ENCODE data around the gene FAM3B.

Gene FAM3B

DNA sequence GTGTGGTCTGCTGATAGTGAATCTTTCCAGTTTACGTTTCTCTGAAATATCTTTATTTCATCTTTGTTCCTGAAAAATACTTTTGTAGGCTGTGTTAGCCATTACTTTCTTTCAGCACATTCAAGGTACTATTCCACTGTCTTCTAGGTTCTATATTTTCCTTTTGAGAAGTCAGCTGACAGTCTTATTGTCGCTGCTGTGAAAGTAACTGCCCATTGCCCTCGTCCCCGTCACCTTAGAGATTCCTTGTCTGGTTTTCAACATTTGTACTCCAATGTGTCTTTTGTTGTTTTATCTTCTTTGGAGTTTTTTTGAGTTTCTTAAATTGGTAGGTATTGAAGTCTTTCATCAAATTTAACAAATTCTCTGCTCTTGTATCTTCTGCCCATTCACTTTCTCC, 25.4 kb downstream of the FAM3B start:
- no peak overlapping the region for H3K9ac ChIP-seq (ENCODE audit: low read length)
- H3K4me2 ChIP-seq (ENCODE audit: low read length): no peak overlapping the region
- no peak overlapping the region for H2BK120ac ChIP-seq (ENCODE audit: low read depth, low read length)
- H3K27ac ChIP-seq (ENCODE audit: low read depth, low read length): no peak overlapping the region
- WGBS (ENCODE audit: extremely low coverage, insufficient coverage, low lambda C conversion rate): no CpG with 5 or more reads among the region's 4 CpGs
- H3K27me3 ChIP-seq (ENCODE audit: insufficient read depth, low read length, poor library complexity): no peaks in the 10 kb centered on the region
- H3K18ac ChIP-seq (ENCODE audit: low read length): no peak overlapping the region
- no peak overlapping the region for H3K4me3 ChIP-seq (ENCODE audit: low read length)
- H2BK15ac ChIP-seq (replicated peaks; ENCODE audit: low read depth): no peak overlapping the region
- no peak overlapping the region for H4K8ac ChIP-seq (ENCODE audit: low read depth, low read length)
- no peak overlapping the region for H4K5ac ChIP-seq (ENCODE audit: low read length)
- no peaks in the 10 kb centered on the region for H3K79me2 ChIP-seq (ENCODE audit: control insufficient read depth, insufficient read depth, low read length)
- H3K56ac ChIP-seq (ENCODE audit: low read length): no peak overlapping the region
- no peak for DNase-seq
- no peaks in the 10 kb centered on the region for H3K79me1 ChIP-seq (ENCODE audit: low read length)
- H2BK5ac ChIP-seq (ENCODE audit: low read length): no peak overlapping the region
- H3K36me3 ChIP-seq (ENCODE audit: control insufficient read depth, insufficient read depth, low read length): no peaks in the 10 kb centered on the region
- H3K4ac ChIP-seq (ENCODE audit: low read depth, low read length): no peak overlapping the region
- H2AK5ac ChIP-seq (ENCODE audit: low read length): no peak overlapping the region
- H3K4me1 ChIP-seq (ENCODE audit: control insufficient read depth, low read depth, low read length): no peaks in the 10 kb centered on the region
- H3K23ac ChIP-seq (ENCODE audit: low read length): no peak overlapping the region

- H3K27ac ChIP-seq (ENCODE audit: low read depth, low read length): no peak overlapping the region
- H3K23ac ChIP-seq (ENCODE audit: low read length): no peak overlapping the region
- H3K4me3 ChIP-seq (ENCODE audit: low read length): no peak overlapping the region
- H3K79me2 ChIP-seq (ENCODE audit: control insufficient read depth, insufficient read depth, low read length): no peaks in the 10 kb centered on the region
- H2AK5ac ChIP-seq (ENCODE audit: low read length): no peak overlapping the region
- WGBS (ENCODE audit: extremely low coverage, insufficient coverage, low lambda C conversion rate): no CpG with 5 or more reads among the region's 9 CpGs
- no peaks in the 10 kb centered on the region for H3K36me3 ChIP-seq (ENCODE audit: control insufficient read depth, insufficient read depth, low read length)
- no peak overlapping the region for H3K9ac ChIP-seq (ENCODE audit: low read length)
- DNase-seq: no peak
- no peak overlapping the region for H4K5ac ChIP-seq (ENCODE audit: low read length)
- H4K8ac ChIP-seq (ENCODE audit: low read depth, low read length): no peak overlapping the region
- no peak overlapping the region for H3K4me2 ChIP-seq (ENCODE audit: low read length)
- no peak overlapping the region for H2BK15ac ChIP-seq (replicated peaks; ENCODE audit: low read depth)
- no peak overlapping the region for H3K4ac ChIP-seq (ENCODE audit: low read depth, low read length)
- H3K18ac ChIP-seq (ENCODE audit: low read length): no peak overlapping the region
- no peak overlapping the region for H2BK120ac ChIP-seq (ENCODE audit: low read depth, low read length)
- H2BK5ac ChIP-seq (ENCODE audit: low read length): no peak overlapping the region
- no peaks in the 10 kb centered on the region for H3K27me3 ChIP-seq (ENCODE audit: insufficient read depth, low read length, poor library complexity)
- H3K4me1 ChIP-seq (ENCODE audit: control insufficient read depth, low read depth, low read length): no peaks in the 10 kb centered on the region
- no peaks in the 10 kb centered on the region for H3K79me1 ChIP-seq (ENCODE audit: low read length)
- H3K56ac ChIP-seq (ENCODE audit: low read length): no peak overlapping the region
These were observed 27.5 kb downstream of the FAM3B start for GRCh38 chr21:41344146-41344545.

DNA sequence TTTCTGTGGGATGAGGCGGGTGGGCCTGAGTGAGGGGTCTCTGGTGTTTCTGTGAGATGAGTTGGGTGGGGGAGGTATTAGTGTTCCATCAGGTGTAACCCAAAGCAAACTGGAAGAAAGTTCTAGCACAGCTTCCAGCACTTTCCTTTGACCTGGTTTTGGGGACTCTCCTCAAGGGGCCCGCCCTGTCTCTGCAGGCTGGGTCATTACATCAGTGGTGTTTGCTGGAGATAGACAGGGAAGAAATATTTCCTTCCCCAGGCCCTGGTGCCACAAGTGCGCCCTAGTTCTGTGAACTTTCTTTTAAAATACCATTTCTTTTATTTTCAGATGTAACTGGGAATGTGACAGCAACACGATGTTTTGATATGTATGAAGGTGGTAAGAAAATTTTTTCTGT, 28.8 kb downstream of the FAM3B start:
- no peaks in the 10 kb centered on the region for H3K36me3 ChIP-seq (ENCODE audit: control insufficient read depth, insufficient read depth, low read length)
- H3K4me2 ChIP-seq (ENCODE audit: low read length): no peak overlapping the region
- no peak overlapping the region for H4K5ac ChIP-seq (ENCODE audit: low read length)
- H4K8ac ChIP-seq (ENCODE audit: low read depth, low read length): no peak overlapping the region
- no peak overlapping the region for H2AK5ac ChIP-seq (ENCODE audit: low read length)
- H2BK120ac ChIP-seq (ENCODE audit: low read depth, low read length): no peak overlapping the region
- H3K79me1 ChIP-seq (ENCODE audit: low read length): no peaks in the 10 kb centered on the region
- no peaks in the 10 kb centered on the region for H3K4me1 ChIP-seq (ENCODE audit: control insufficient read depth, low read depth, low read length)
- no peak for DNase-seq
- H3K56ac ChIP-seq (ENCODE audit: low read length): no peak overlapping the region
- WGBS (ENCODE audit: extremely low coverage, insufficient coverage, low lambda C conversion rate): no CpG with 5 or more reads among the region's 4 CpGs
- H3K79me2 ChIP-seq (ENCODE audit: control insufficient read depth, insufficient read depth, low read length): no peaks in the 10 kb centered on the region
- H3K27me3 ChIP-seq (ENCODE audit: insufficient read depth, low read length, poor library complexity): no peaks in the 10 kb centered on the region
- no peak overlapping the region for H3K4ac ChIP-seq (ENCODE audit: low read depth, low read length)
- no peak overlapping the region for H3K18ac ChIP-seq (ENCODE audit: low read length)
- H3K23ac ChIP-seq (ENCODE audit: low read length): no peak overlapping the region
- H3K4me3 ChIP-seq (ENCODE audit: low read length): no peak overlapping the region
- no peak overlapping the region for H3K9ac ChIP-seq (ENCODE audit: low read length)
- no peak overlapping the region for H2BK5ac ChIP-seq (ENCODE audit: low read length)
- H3K27ac ChIP-seq (ENCODE audit: low read depth, low read length): no peak overlapping the region
- no peak overlapping the region for H2BK15ac ChIP-seq (replicated peaks; ENCODE audit: low read depth)

GRCh38 chr21:41345934-41346685, 29.5 kb downstream of the FAM3B start:
- H3K27me3 ChIP-seq (ENCODE audit: insufficient read depth, low read length, poor library complexity): no peaks in the 10 kb centered on the region
- H2AK5ac ChIP-seq (ENCODE audit: low read length): no peak overlapping the region
- H3K56ac ChIP-seq (ENCODE audit: low read length): no peak overlapping the region
- no peak overlapping the region for H4K5ac ChIP-seq (ENCODE audit: low read length)
- no peak overlapping the region for H2BK15ac ChIP-seq (replicated peaks; ENCODE audit: low read depth)
- no peak overlapping the region for H2BK5ac ChIP-seq (ENCODE audit: low read length)
- no peaks in the 10 kb centered on the region for H3K4me1 ChIP-seq (ENCODE audit: control insufficient read depth, low read depth, low read length)
- no peak overlapping the region for H3K4me3 ChIP-seq (ENCODE audit: low read length)
- no peaks in the 10 kb centered on the region for H3K79me1 ChIP-seq (ENCODE audit: low read length)
- WGBS (ENCODE audit: extremely low coverage, insufficient coverage, low lambda C conversion rate): no CpG with 5 or more reads among the region's 13 CpGs
- H3K9ac ChIP-seq (ENCODE audit: low read length): no peak overlapping the region
- H3K79me2 ChIP-seq (ENCODE audit: control insufficient read depth, insufficient read depth, low read length): no peaks in the 10 kb centered on the region
- H3K23ac ChIP-seq (ENCODE audit: low read length): no peak overlapping the region
- no peak overlapping the region for H4K8ac ChIP-seq (ENCODE audit: low read depth, low read length)
- H3K4ac ChIP-seq (ENCODE audit: low read depth, low read length): no peak overlapping the region
- no peak overlapping the region for H3K4me2 ChIP-seq (ENCODE audit: low read length)
- no peak overlapping the region for H2BK120ac ChIP-seq (ENCODE audit: low read depth, low read length)
- no peak overlapping the region for H3K27ac ChIP-seq (ENCODE audit: low read depth, low read length)
- no peaks in the 10 kb centered on the region for H3K36me3 ChIP-seq (ENCODE audit: control insufficient read depth, insufficient read depth, low read length)
- no peak overlapping the region for H3K18ac ChIP-seq (ENCODE audit: low read length)
- DNase-seq: no peak

DNA sequence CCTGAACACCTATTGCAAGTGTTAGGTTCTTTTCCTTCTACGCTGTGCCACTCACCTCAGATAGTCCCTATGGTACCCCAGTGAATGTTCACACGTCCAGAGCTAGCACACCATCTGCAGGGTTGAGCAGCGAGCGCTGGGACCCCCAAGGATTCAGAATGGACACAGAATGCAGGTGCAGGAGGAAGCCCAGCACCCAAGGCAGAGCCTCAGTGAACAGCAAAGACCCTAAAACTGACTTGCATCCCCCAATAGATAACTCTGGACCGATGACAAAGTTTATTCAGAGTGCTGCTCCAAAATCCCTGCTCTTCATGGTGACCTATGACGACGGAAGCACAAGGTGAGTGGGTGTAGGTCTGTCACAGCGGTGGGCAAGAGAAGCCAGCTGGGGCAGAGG, 30.2 kb downstream of the FAM3B start:
- Histone ChIP-seq H2AK5ac (ENCODE audit: low read length) (no peak overlapping the region), H2BK5ac (ENCODE audit: low read length) (no peak overlapping the region), H3K27me3 (ENCODE audit: insufficient read depth, low read length, poor library complexity) (no peaks in the 10 kb centered on the region), H3K27ac (ENCODE audit: low read depth, low read length) (no peak overlapping the region), H3K79me1 (ENCODE audit: low read length) (no peaks in the 10 kb centered on the region), H3K4me1 (ENCODE audit: control insufficient read depth, low read depth, low read length) (no peaks in the 10 kb centered on the region), H3K23ac (ENCODE audit: low read length) (no peak overlapping the region), H3K9ac (ENCODE audit: low read length) (no peak overlapping the region), H3K4me2 (ENCODE audit: low read length) (no peak overlapping the region), H4K5ac (ENCODE audit: low read length) (no peak overlapping the region), H3K79me2 (ENCODE audit: control insufficient read depth, insufficient read depth, low read length) (no peaks in the 10 kb centered on the region), H3K18ac (ENCODE audit: low read length) (no peak overlapping the region), H2BK15ac (replicated peaks; ENCODE audit: low read depth) (no peak overlapping the region), H3K4me3 (ENCODE audit: low read length) (no peak overlapping the region), H4K8ac (ENCODE audit: low read depth, low read length) (no peak overlapping the region), H3K4ac (ENCODE audit: low read depth, low read length) (no peak overlapping the region), H2BK120ac (ENCODE audit: low read depth, low read length) (no peak overlapping the region), H3K36me3 (ENCODE audit: control insufficient read depth, insufficient read depth, low read length) (no peaks in the 10 kb centered on the region), H3K56ac (ENCODE audit: low read length) (no peak overlapping the region)
- no peak for DNase-seq
- WGBS (ENCODE audit: extremely low coverage, insufficient coverage, low lambda C conversion rate): no CpG with 5 or more reads among the region's 8 CpGs

GRCh38 chr21:41348434-41348833, 31.8 kb downstream of the FAM3B start:
- H2BK120ac ChIP-seq (ENCODE audit: low read depth, low read length): no peak overlapping the region
- H2BK15ac ChIP-seq (replicated peaks; ENCODE audit: low read depth): no peak overlapping the region
- H3K4me3 ChIP-seq (ENCODE audit: low read length): no peak overlapping the region
- no peaks in the 10 kb centered on the region for H3K36me3 ChIP-seq (ENCODE audit: control insufficient read depth, insufficient read depth, low read length)
- H3K56ac ChIP-seq (ENCODE audit: low read length): no peak overlapping the region
- H3K27me3 ChIP-seq (ENCODE audit: insufficient read depth, low read length, poor library complexity): no peaks in the 10 kb centered on the region
- DNase-seq: no peak
- H2BK5ac ChIP-seq (ENCODE audit: low read length): no peak overlapping the region
- no peak overlapping the region for H2AK5ac ChIP-seq (ENCODE audit: low read length)
- no CpG with 5 or more reads among the region's 6 CpGs for WGBS (ENCODE audit: extremely low coverage, insufficient coverage, low lambda C conversion rate)
- no peak overlapping the region for H3K18ac ChIP-seq (ENCODE audit: low read length)
- H4K5ac ChIP-seq (ENCODE audit: low read length): no peak overlapping the region
- no peaks in the 10 kb centered on the region for H3K79me2 ChIP-seq (ENCODE audit: control insufficient read depth, insufficient read depth, low read length)
- H3K23ac ChIP-seq (ENCODE audit: low read length): no peak overlapping the region
- H4K8ac ChIP-seq (ENCODE audit: low read depth, low read length): no peak overlapping the region
- no peak overlapping the region for H3K4me2 ChIP-seq (ENCODE audit: low read length)
- no peaks in the 10 kb centered on the region for H3K4me1 ChIP-seq (ENCODE audit: control insufficient read depth, low read depth, low read length)
- no peaks in the 10 kb centered on the region for H3K79me1 ChIP-seq (ENCODE audit: low read length)
- H3K9ac ChIP-seq (ENCODE audit: low read length): no peak overlapping the region
- H3K4ac ChIP-seq (ENCODE audit: low read depth, low read length): no peak overlapping the region
- no peak overlapping the region for H3K27ac ChIP-seq (ENCODE audit: low read depth, low read length)
